ENCODE data around the gene DDX31.

DDX31 gene

DNA sequence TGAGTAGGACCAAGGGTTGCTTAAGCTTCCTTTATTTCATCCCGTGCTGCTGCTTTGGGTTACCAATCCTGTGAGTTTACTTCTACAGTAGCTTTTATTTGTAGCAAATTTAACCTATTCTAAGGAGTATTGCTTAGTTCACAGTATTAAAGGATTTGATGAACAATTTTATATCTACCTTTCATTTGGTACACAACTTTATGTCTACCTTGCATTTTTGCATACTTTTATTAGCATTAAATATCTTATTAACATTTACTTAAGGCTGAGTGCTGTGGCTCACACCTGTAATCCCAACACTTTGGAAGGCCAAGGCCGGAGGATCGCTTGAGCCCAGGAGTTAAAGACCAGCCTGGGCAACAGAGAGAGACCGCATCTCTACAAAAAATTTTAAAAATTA is 4.7 kb upstream of the DDX31 start:
- DNase-seq (ENCODE audit: low read depth in 2 of 2): no peak
- TF ChIP-seq, protein P1, sequence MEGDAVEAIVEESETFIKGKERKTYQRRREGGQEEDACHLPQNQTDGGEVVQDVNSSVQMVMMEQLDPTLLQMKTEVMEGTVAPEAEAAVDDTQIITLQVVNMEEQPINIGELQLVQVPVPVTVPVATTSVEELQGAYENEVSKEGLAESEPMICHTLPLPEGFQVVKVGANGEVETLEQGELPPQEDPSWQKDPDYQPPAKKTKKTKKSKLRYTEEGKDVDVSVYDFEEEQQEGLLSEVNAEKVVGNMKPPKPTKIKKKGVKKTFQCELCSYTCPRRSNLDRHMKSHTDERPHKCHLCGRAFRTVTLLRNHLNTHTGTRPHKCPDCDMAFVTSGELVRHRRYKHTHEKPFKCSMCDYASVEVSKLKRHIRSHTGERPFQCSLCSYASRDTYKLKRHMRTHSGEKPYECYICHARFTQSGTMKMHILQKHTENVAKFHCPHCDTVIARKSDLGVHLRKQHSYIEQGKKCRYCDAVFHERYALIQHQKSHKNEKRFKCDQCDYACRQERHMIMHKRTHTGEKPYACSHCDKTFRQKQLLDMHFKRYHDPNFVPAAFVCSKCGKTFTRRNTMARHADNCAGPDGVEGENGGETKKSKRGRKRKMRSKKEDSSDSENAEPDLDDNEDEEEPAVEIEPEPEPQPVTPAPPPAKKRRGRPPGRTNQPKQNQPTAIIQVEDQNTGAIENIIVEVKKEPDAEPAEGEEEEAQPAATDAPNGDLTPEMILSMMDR (IDR thresholded peaks at IDR 0.05; ENCODE audit: low read depth, low read length): no peak
- no peak overlapping the region for H3K4me3 ChIP-seq (replicated peaks in 1 of 2; ENCODE audit: low read depth in 2 of 2, low read length in 2 of 2)

DNA sequence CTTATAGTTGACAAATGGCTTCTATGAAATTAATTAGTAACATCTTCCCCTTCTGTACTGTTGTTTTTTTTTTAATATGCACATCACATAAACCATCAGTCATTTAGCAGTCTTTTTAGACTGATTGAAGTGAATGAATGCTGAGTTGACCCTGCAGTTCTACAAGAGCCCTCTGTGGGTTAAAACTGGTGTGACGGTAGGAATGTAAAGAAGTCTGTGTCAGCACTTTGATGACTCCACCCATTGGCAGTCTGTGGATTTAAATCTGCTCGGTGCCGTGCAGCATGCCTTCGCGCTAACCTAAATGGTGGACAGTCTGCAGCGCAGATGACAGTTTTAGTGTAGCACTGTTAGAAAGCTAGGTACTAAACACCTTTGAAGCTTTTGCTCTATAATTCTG is 3.6 kb upstream of the DDX31 start:
- peak overlapping the region in 1 of 2 donors; percentile 4 for H3K4me3 ChIP-seq (replicated peaks in 1 of 2; ENCODE audit: low read depth in 2 of 2, low read length in 2 of 2)
- TF ChIP-seq, protein P1 (IDR thresholded peaks at IDR 0.05; ENCODE audit: low read depth, low read length): peak; percentile 32
- DNase-seq (ENCODE audit: low read depth in 2 of 2): peak; percentile 57 to 65

DNA sequence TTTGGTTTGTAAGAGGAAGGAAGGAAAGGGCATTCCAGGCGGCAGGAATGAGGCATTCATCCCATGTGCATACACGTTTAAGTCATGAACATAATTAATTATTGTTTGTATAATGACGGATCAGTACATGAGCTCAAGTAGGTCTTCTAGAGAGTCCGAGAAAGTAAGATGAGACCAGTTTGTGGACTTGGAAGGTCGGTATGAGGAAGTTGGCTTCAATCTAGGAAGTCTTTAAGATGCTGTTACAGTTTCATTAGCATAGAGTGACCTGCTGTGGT is 2.6 kb upstream of the DDX31 start:
- TF ChIP-seq, protein P1 (IDR thresholded peaks at IDR 0.05; ENCODE audit: low read depth, low read length): no peak
- no peak overlapping the region for H3K4me3 ChIP-seq (replicated peaks in 1 of 2; ENCODE audit: low read depth in 2 of 2, low read length in 2 of 2)
- DNase-seq (ENCODE audit: low read depth in 2 of 2): peak in 1 of 2 donors; percentile 4

DNA sequence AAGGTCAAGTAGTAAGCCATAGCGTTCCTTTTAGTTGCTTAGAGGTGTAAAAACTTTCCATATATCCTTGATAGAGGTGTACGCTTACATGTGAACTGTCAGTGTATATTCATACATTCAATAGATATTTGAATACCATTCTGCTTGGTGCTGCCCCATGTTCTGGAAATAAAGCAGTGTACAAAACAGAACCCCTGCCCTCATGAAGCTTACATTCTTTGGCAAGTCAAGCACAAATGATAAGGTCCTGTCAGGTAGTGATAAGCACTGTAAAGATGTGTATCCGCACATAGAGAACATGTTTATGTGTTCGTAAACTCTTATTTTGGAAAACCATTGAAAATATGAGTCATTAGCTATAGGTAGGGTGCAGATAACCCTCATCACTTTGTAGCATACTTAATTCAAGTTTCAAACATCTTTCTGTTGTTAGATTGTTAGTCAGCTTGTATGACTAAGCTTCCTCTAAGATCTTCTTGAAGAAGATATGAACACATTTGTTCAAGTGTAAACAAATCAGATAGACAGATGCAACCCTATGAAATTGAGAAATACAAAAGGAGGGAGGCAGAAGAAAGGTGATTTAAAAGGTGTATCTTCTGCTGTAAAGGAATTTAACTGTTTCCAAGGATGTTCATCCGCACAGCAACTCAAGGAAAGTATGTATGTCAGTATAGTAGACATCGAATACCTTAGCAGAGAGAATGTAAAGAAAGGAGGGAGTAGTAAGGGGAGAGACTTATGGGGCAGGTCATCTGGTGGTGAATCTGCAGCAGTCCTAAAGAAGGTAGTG is 2.0 kb upstream of the DDX31 start:
- TF ChIP-seq, protein P1 (IDR thresholded peaks at IDR 0.05; ENCODE audit: low read depth, low read length): no peak
- peak in 1 of 2 donors; percentile 19 for DNase-seq (ENCODE audit: low read depth in 2 of 2)
- peak overlapping the region; percentile 95 to 96 for H3K4me3 ChIP-seq (replicated peaks in 1 of 2; ENCODE audit: low read depth in 2 of 2, low read length in 2 of 2)

DNA sequence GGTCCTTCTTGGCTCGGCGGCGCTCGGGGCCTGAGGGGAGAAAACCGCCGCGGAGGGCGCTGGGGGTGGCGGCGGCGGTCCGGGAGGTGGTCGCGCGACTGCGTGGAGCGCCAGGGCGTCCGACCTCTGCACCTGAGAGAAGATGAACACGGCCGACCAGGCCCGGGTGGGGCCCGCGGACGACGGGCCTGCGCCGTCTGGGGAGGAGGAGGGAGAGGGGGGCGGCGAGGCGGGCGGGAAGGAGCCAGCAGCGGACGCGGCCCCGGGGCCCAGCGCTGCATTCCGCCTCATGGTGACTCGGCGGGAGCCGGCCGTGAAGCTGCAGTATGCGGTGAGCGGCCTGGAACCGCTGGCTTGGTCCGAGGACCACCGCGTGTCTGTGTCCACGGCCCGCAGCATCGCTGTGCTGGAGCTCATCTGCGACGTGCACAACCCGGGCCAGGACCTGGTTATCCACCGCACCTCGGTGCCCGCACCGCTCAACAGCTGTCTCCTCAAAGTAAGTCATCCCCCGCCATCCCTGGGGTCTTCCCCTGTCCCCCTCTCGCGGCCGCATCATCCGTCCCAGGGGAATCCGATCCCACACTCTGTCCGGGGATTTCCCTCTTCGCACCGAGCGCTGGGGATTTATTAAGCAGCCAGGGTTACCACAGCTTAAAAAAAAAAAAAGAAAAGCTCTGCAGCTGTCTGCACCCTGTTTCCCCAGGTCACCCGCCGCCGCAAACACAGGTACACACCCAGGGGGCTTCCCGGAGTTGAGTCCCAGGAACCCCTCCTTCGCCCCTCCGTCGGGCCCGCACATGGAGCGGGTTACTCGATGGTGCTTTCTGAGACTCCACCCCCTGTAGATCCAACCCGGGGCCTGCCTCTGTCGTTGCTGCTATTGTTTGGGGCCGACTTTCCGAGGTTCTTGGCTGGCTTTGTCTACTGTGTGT is 941 bp upstream of the DDX31 start, which contains the start of gene GTF3C4:
Gene GTF3C4 (plus strand): TSS at position 8 of the 935 bp plus-strand sequence. CDS start 135 bp downstream, at position 143.
- TF ChIP-seq, protein P1 (IDR thresholded peaks at IDR 0.05; ENCODE audit: low read depth, low read length): no peak
- H3K4me3 ChIP-seq (replicated peaks in 1 of 2; ENCODE audit: low read depth in 2 of 2, low read length in 2 of 2): peak within 1 kb of the TSS; percentile 95 to 96
- peak; percentile 26 to 36 for DNase-seq (ENCODE audit: low read depth in 2 of 2)

DNA sequence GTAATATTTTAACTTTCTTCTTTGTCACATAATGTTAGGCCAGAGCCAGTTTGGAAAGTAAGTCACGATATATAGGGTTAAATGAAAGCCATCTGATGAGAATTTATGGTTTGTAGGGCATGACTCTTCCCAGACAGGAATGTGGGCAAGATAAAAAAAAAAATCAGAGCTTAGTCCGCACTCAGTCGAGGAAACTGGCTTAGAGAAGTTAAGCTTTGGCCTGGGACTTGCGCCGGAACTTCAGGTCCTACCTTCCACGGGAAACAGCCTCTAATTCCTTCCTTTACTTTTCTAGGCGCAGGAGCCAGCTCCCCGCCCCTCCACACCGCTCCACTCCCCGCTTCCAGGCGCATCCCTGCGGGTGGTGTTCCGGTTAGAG is 475 bp downstream of the DDX31 start:
- TF ChIP-seq, protein P1 (IDR thresholded peaks at IDR 0.05; ENCODE audit: low read depth, low read length): no peak
- peak overlapping the region; percentile 95 to 96 for H3K4me3 ChIP-seq (replicated peaks in 1 of 2; ENCODE audit: low read depth in 2 of 2, low read length in 2 of 2)
- peak; percentile 67 to 73 for DNase-seq (ENCODE audit: low read depth in 2 of 2)
